Naive thymus-derived CD4-positive, alpha-beta T cell (primary cell): ENCODE measurements around the gene ATF6B. TPM values are rescaled to one million over a fixed set of nuclear protein-coding genes. Genes with fewer than 3 reads are reported as not detected.

Source experiments
- ATAC-seq: fragments of 150-1000 bp; cut with Tn5 transposase; 2 replicates; pipeline ENCODE4 v1.10.0; 2021; ENCODE audit warnings: mild to moderate bottlenecking, moderate library complexity
- CTCF ChIA-PET: fragments of 350-600 bp; sonication (Branson Sonifier 250); formaldehyde crosslinking; loops from one replicate; lab custom pipeline; 2021; ENCODE audit warnings: antibody characterized with exemption; lab: Charles Lee
- POLR2A ChIA-PET: fragments of 350-600 bp; sonication (Branson Sonifier 250); formaldehyde crosslinking; loops from one replicate; lab custom pipeline; 2021; ENCODE audit warnings: antibody characterized with exemption, inconsistent platforms; lab: Charles Lee
- DNase-seq, 9 donors: peaks; one replicate each; pipeline versions ENCODE4 v3.0.0 to v3.0.0-alpha.2; 2020 to 2022; ENCODE audit warnings: mixed read lengths in 1 of 9
- H3K27ac ChIP-seq: one replicate; pipeline ENCODE4 v1.7.0; 2013; ENCODE audit warnings: mild to moderate bottlenecking, low read depth, low read length, moderate library complexity
- H3K27me3 ChIP-seq, 2 donors: one replicate each; pipeline ENCODE4 v1.7.0; 2013; ENCODE audit warnings: low read length in 2 of 2, mild to moderate bottlenecking in 2 of 2, moderate library complexity in 2 of 2; ENCODE audit not compliant: control insufficient read depth in 2 of 2, insufficient read depth in 2 of 2
- H3K36me3 ChIP-seq, 3 experiments: 1 replicate in 2 of 3; 2 replicates in 1 of 3; pipeline ENCODE4 v1.7.0; 2013; ENCODE audit warnings: low read length in 3 of 3, mild to moderate bottlenecking in 3 of 3, moderate library complexity in 1 of 3; ENCODE audit not compliant: insufficient read depth in 3 of 3, control insufficient read depth in 2 of 3
- H3K4me1 ChIP-seq, 2 donors: one replicate each; pipeline ENCODE4 v1.7.0; 2013; ENCODE audit warnings: low read length in 2 of 2, mild to moderate bottlenecking in 2 of 2, moderate library complexity in 1 of 2; ENCODE audit not compliant: control insufficient read depth in 2 of 2, insufficient read depth in 2 of 2
- H3K4me3 ChIP-seq: 2 replicates; pipeline ENCODE4 v1.7.0; 2013; ENCODE audit warnings: mild to moderate bottlenecking, low read length
- H3K9me3 ChIP-seq, 3 experiments: 1 replicate in 2 of 3; 2 replicates in 1 of 3; pipeline ENCODE4 v1.7.0; 2013; ENCODE audit warnings: low read length in 3 of 3; ENCODE audit not compliant: control insufficient read depth in 2 of 3
- H3K27ac Mint-ChIP-seq, 9 donors: one replicate each; pipeline ENCODE4 v1.8.0; 2020 to 2022; ENCODE audit warnings: mixed read lengths in 9 of 9, mild to moderate bottlenecking in 8 of 9, moderate library complexity in 5 of 9, inconsistent platforms in 2 of 9
- H3K27me3 Mint-ChIP-seq, 5 donors: one replicate each; pipeline ENCODE4 v1.8.0; 2021 to 2022; ENCODE audit warnings: mixed read lengths in 5 of 5, mild to moderate bottlenecking in 1 of 5
- H3K36me3 Mint-ChIP-seq, 5 donors: one replicate each; pipeline ENCODE4 v1.8.0; 2020 to 2022; ENCODE audit warnings: mixed read lengths in 5 of 5, mild to moderate bottlenecking in 3 of 5, inconsistent platforms in 1 of 5
- H3K4me1 Mint-ChIP-seq, 7 donors: one replicate each; pipeline ENCODE4 v1.8.0; 2020 to 2022; ENCODE audit warnings: mixed read lengths in 7 of 7, mild to moderate bottlenecking in 3 of 7, inconsistent platforms in 1 of 7
- H3K4me3 Mint-ChIP-seq, 10 donors: one replicate each; pipeline ENCODE4 v1.8.0; 2020 to 2022; ENCODE audit warnings: mild to moderate bottlenecking in 10 of 10, mixed read lengths in 10 of 10, moderate library complexity in 6 of 10, inconsistent platforms in 2 of 10
- H3K9me3 Mint-ChIP-seq, 11 donors: one replicate each; pipeline ENCODE4 v1.8.0; 2020 to 2022; ENCODE audit warnings: mixed read lengths in 11 of 11, mild to moderate bottlenecking in 4 of 11, inconsistent platforms in 1 of 11, moderate library complexity in 1 of 11
- intact Hi-C, 2 donors: fragments of 100-400 bp; cut with micrococcal nuclease; formaldehyde crosslinking; loops; one replicate each; pipeline ENCODE4 v1.15.1; 2023
- polyA plus RNA-seq, 2 donors: library from polyadenylated mRNA; unstranded; fragments of 300-500 nt; fragmentation: Illumina TruSeq; gene quantifications; one replicate each; pipeline ENCODE4 v1.2.3, GENCODE V29; 2021
- total RNA-seq, 6 experiments: library from RNA in 5 of 6; stranded (reverse) in 5 of 6; gene quantifications; 1 replicate in 5 of 6; 2 replicates in 1 of 6; pipeline ENCODE4 v1.2.3 and lab custom pipeline; 2021 to 2026

The ATF6B gene
- total and polyA plus RNA-seq, 7 experiments from 2014 or later: 28.0 to 168 (median 138) TPM

GRCh38 chr6:32089082-32089828 lies 38.8 kb downstream of the ATF6B start:
- DNase-seq (no peak), ATAC-seq (no peak)
- Histone ChIP-seq H3K27me3 (peaks cover 0 to 5% of the 10 kb centered on the region in 2 donors), H3K9me3 (no peaks in the 10 kb centered on the region), H3K27ac (no peak overlapping the region), H3K36me3 (no peaks in the 10 kb centered on the region), H3K4me1 (no peaks in the 10 kb centered on the region), H3K4me3 (no peak overlapping the region)
- ChIA-PET POLR2A (interaction anchor here (0.6 kb wide), 1 partner anchor 79 kb away, joined by 3 read pairs; no protein-coding TSS in a partner anchor), CTCF (interaction anchor here (0.6 to 1.3 kb wide), 2 partner anchors 165 to 371 kb away, joined by 3 read pairs; no protein-coding TSS in a partner anchor)
- peaks cover 19 to 59% (median 30%) of the 10 kb centered on the region in 5 donors for H3K27me3 Mint-ChIP-seq
- H3K36me3 Mint-ChIP-seq: peaks cover 0 to 5% (median 4%) of the 10 kb centered on the region in 5 donors
- peaks cover 0 to 7% (median 0%) of the 10 kb centered on the region in 7 donors for H3K4me1 Mint-ChIP-seq
- peak overlapping the region in 2 of 10 donors; percentile 54 to 68 for H3K4me3 Mint-ChIP-seq
- no peaks in the 10 kb centered on the region for H3K9me3 Mint-ChIP-seq
- intact Hi-C loops: no loop called here
- no peak overlapping the region for H3K27ac Mint-ChIP-seq

GRCh38 chr6:32088487-32089049 lies 39.5 kb downstream of the ATF6B start:
- Histone ChIP-seq H3K36me3 (no peaks in the 10 kb centered on the region), H3K27ac (no peak overlapping the region), H3K27me3 (peaks cover 0 to 5% of the 10 kb centered on the region in 2 donors), H3K9me3 (no peaks in the 10 kb centered on the region), H3K4me1 (no peaks in the 10 kb centered on the region), H3K4me3 (no peak overlapping the region)
- ATAC-seq: no peak
- no peaks in the 10 kb centered on the region for H3K9me3 Mint-ChIP-seq
- peak overlapping the region in 6 of 10 donors; percentile 2 to 54 (median 23) for H3K4me3 Mint-ChIP-seq
- H3K27ac Mint-ChIP-seq: no peak overlapping the region
- ChIA-PET CTCF (interaction anchor here (1.3 kb wide), 1 partner anchor 166 kb away, joined by 3 read pairs; no protein-coding TSS in a partner anchor), POLR2A (no interaction called here)
- H3K4me1 Mint-ChIP-seq: peaks cover 0 to 7% (median 0%) of the 10 kb centered on the region in 7 donors
- DNase-seq: no peak
- intact Hi-C loops: no loop called here
- H3K36me3 Mint-ChIP-seq: peaks cover 0 to 8% (median 5%) of the 10 kb centered on the region in 5 donors
- H3K27me3 Mint-ChIP-seq: peaks cover 17 to 63% (median 27%) of the 10 kb centered on the region in 5 donors

DNA sequence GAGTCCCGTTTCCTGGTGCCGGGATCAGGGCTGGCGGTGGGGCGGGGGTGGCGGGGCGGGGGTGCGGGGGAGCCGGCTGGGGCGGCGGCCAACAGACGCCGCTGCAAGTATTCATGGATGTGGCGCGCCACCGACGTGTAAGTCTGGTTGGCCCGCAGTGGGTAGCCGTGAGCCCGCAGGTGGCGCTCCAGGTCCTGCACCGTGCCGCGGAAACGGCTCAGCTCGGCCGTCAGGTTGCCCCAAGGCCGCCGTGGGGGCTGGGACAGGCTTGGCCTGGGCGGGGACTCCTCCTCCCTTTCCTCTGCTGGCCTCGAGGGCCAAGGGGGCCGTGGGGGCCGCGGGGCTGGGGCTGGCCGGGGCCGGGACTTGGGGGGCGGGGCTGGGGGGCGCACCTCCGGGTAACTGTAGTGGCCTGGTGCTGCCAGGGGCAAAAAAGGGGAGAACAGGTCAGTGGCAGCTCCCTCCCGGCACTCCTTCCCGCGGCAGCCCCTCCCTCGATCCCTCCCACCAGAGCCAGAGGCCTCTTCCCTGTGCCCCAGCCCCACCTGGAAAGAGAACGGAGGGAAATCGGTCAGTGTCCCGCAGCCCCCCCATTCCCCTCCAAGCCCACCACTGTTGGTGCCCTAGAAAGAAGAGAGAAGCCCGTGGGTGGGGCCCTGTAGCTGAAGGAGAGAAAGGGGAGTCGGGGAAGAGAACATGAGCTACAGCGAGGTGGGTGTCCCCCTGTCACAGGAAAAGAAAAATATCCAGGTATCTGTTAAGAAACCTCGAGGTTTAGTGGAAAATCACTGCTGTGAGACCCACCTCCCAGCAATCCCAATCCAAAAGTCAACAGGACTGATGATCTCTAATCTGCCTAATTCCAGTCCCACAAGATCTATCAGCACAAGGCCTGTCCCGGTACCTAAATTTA lies 40.2 kb downstream of the ATF6B start:
- Histone ChIP-seq H3K27me3 (peaks cover 0 to 5% of the 10 kb centered on the region in 2 donors), H3K36me3 (no peaks in the 10 kb centered on the region), H3K27ac (no peak overlapping the region), H3K4me1 (no peaks in the 10 kb centered on the region), H3K9me3 (no peaks in the 10 kb centered on the region), H3K4me3 (no peak overlapping the region)
- ATAC-seq (peak; percentile 88), DNase-seq (peak; percentile 39 to 67 (median 58))
- CTCF ChIA-PET: interaction anchor here (1.3 kb wide), 1 partner anchor 166 kb away, joined by 3 read pairs; no protein-coding TSS in a partner anchor
- POLR2A ChIA-PET: no interaction called here
- H3K4me1 Mint-ChIP-seq: peaks cover 0 to 7% (median 0%) of the 10 kb centered on the region in 7 donors
- H3K9me3 Mint-ChIP-seq: no peaks in the 10 kb centered on the region
- peaks cover 17 to 58% (median 21%) of the 10 kb centered on the region in 5 donors for H3K27me3 Mint-ChIP-seq
- no peak overlapping the region for H3K27ac Mint-ChIP-seq
- intact Hi-C loops: loop anchor here (1.0 to 2.0 kb wide), 3 partner anchors 40 to 67 kb away; partner anchors contain the start of genes PPT2 (in 2 of the 2) and ATF6B (in 1 of the 2)
- peak overlapping the region in 5 of 10 donors; percentile 21 to 54 (median 25) for H3K4me3 Mint-ChIP-seq
- H3K36me3 Mint-ChIP-seq: peaks cover 0 to 8% (median 0%) of the 10 kb centered on the region in 5 donors

- ChIA-PET POLR2A (no interaction called here), CTCF (no interaction called here)
- H3K27me3 Mint-ChIP-seq: peaks cover 17 to 53% (median 18%) of the 10 kb centered on the region in 5 donors
- H3K9me3 Mint-ChIP-seq: no peaks in the 10 kb centered on the region
- H3K4me3 ChIP-seq: no peak overlapping the region
- H3K9me3 ChIP-seq: no peaks in the 10 kb centered on the region
- H3K4me1 ChIP-seq: no peaks in the 10 kb centered on the region
- H3K4me3 Mint-ChIP-seq: peak overlapping the region in 6 of 10 donors; percentile 16 to 59 (median 26)
- peaks cover 0 to 7% (median 0%) of the 10 kb centered on the region in 7 donors for H3K4me1 Mint-ChIP-seq
- intact Hi-C loops: loop anchor here (1.0 to 2.0 kb wide), 3 partner anchors 41 to 68 kb away; partner anchors contain the start of genes PPT2 (in 2 of the 2) and ATF6B (in 1 of the 2)
- DNase-seq: peak in 1 of 9 donors; percentile 56
- no peak overlapping the region for H3K27ac ChIP-seq
- H3K27me3 ChIP-seq: peaks cover 0 to 5% of the 10 kb centered on the region in 2 donors
- H3K27ac Mint-ChIP-seq: no peak overlapping the region
- H3K36me3 ChIP-seq: no peaks in the 10 kb centered on the region
- peak; percentile 28 for ATAC-seq
- H3K36me3 Mint-ChIP-seq: peaks cover 0 to 6% (median 0%) of the 10 kb centered on the region in 5 donors
Observed at GRCh38 chr6:32086661-32087573, 41.1 kb downstream of the ATF6B start.

GRCh38 chr6:32085759-32086459 lies 42.1 kb downstream of the ATF6B start:
- no peak overlapping the region for H3K27ac ChIP-seq
- H3K9me3 Mint-ChIP-seq: no peaks in the 10 kb centered on the region
- no peak overlapping the region for H3K27ac Mint-ChIP-seq
- H3K36me3 Mint-ChIP-seq: peaks cover 0 to 6% (median 0%) of the 10 kb centered on the region in 5 donors
- peaks cover 17 to 50% (median 18%) of the 10 kb centered on the region in 5 donors for H3K27me3 Mint-ChIP-seq
- CTCF ChIA-PET: interaction anchor here (0.7 kb wide), 1 partner anchor 75 kb away, joined by 3 read pairs; no protein-coding TSS in a partner anchor
- H3K4me3 ChIP-seq: no peak overlapping the region
- peaks cover 0 to 7% (median 0%) of the 10 kb centered on the region in 7 donors for H3K4me1 Mint-ChIP-seq
- DNase-seq (no peak), ATAC-seq (no peak)
- H3K4me1 ChIP-seq: no peaks in the 10 kb centered on the region
- H3K9me3 ChIP-seq: no peaks in the 10 kb centered on the region
- H3K36me3 ChIP-seq: no peaks in the 10 kb centered on the region
- intact Hi-C loops: loop anchor here in 1 of 2 donors (2.0 kb wide), 1 partner anchor 69 kb away; the partner anchor contains the start of gene PPT2
- POLR2A ChIA-PET: no interaction called here
- peaks cover 0 to 5% of the 10 kb centered on the region in 2 donors for H3K27me3 ChIP-seq
- H3K4me3 Mint-ChIP-seq: peak overlapping the region in 4 of 10 donors; percentile 5 to 59 (median 24)
